Transverse colon (tissue), 4 donors: ENCODE results near the gene DBNDD1. TPM values are rescaled to one million over a fixed set of nuclear protein-coding genes. Genes with fewer than 3 reads are reported as not detected.

Experiments
- DNase-seq: peaks from one replicate; pipeline ENCODE4 v3.0.0-alpha.2; 2019
- H3K27ac ChIP-seq, 4 donors: fragments of 200-600 bp; sonication (generic); 2 replicates each; pipeline ENCODE4 v1.5.1; 2016 to 2018; ENCODE audit warnings: inconsistent platforms in 4 of 4
- H3K27me3 ChIP-seq: fragments of 200-600 bp; sonication (generic); 2 replicates; pipeline ENCODE4 v1.5.1; 2017; ENCODE audit warnings: inconsistent platforms
- H3K36me3 ChIP-seq, 4 donors: fragments of 200-600 bp; sonication (generic); 2 replicates each; pipeline ENCODE4 v1.5.1; 2017 to 2019; ENCODE audit warnings: inconsistent platforms in 4 of 4
- H3K4me1 ChIP-seq, 4 donors: fragments of 200-600 bp; sonication (generic); 2 replicates each; pipeline ENCODE4 v1.5.1; 2017 to 2020; ENCODE audit warnings: inconsistent platforms in 4 of 4
- H3K4me3 ChIP-seq, 4 donors: fragments of 200-600 bp; sonication (generic); 1 replicate in 1 of 4; 2 replicates in 3 of 4; pipeline versions ENCODE4 v1.5.1 to v1.6.1; 2017 to 2019; ENCODE audit warnings: inconsistent platforms in 4 of 4
- H3K9me3 ChIP-seq, 2 donors: fragments of 200-600 bp; sonication (generic); 2 replicates each; pipeline ENCODE4 v1.5.1; 2017 to 2019; ENCODE audit warnings: inconsistent platforms in 2 of 2
- EP300 ChIP-seq: sonication (generic); formaldehyde crosslinking; IDR thresholded peaks from one replicate; pipeline ENCODE4 v1.6.1; 2017; ENCODE audit warnings: antibody characterized with exemption, low read depth
- POLR2A ChIP-seq: fragments of 450-650 bp; IDR thresholded peaks from one replicate; pipeline ENCODE4 v1.6.1; 2016; ENCODE audit warnings: antibody characterized with exemption, mild to moderate bottlenecking, moderate library complexity
- POLR2AphosphoS5 ChIP-seq, 3 donors: sonication (generic); formaldehyde crosslinking; IDR thresholded peaks; one replicate each; pipeline ENCODE4 v1.6.1; 2016; ENCODE audit warnings: antibody characterized with exemption in 3 of 3
- WGBS, 2 donors: methylation state at CpG; one replicate each; pipeline ENCODE4 v1.1.5; 2018; ENCODE audit warnings: low coverage in 1 of 2; 5-methylcytosine and 5-hydroxymethylcytosine counted together
- in situ Hi-C, 4 donors: fragments of 200-750 bp; cut with MboI; loops; one replicate each; pipeline versions ENCODE4 v1.15.0 to v1.15.1; 2017; ENCODE audit warnings: low sequenced_read_pairs in 3 of 4, low pct_ligation_motif_present in 1 of 4, low pct_unique_long_range_greater_than_20kb in 1 of 4
- intact Hi-C: fragments of 100-400 bp; cut with DNase I; formaldehyde crosslinking; loops from one replicate; pipeline ENCODE4 v1.15.1; 2023; ENCODE audit warnings: low total_unique reads
- total RNA-seq, 4 donors: library from RNA; depleted of rRNA; stranded (reverse); fragments of >200 nt; gene quantifications; one replicate each; pipeline ENCODE4 v1.1.0, GENCODE V29; 2016
- TF ChIP-seq, protein P1 (sequence below), 5 experiments: fragments of 200-600 bp in 3 of 5; fragments of 450-650 bp in 2 of 5; sonication (generic) in 3 of 5; IDR thresholded peaks; 1 replicate in 2 of 5; 2 replicates in 3 of 5; pipeline ENCODE4 v1.5.1; 2016 to 2017; ENCODE audit warnings: antibody characterized with exemption in 5 of 5, inconsistent platforms in 3 of 5, mild to moderate bottlenecking in 2 of 5, moderate library complexity in 1 of 5

The DBNDD1 gene
- total RNA-seq, 4 donors from 2014 or later: 6.8 to 33.7 (median 14.2) TPM

DNA sequence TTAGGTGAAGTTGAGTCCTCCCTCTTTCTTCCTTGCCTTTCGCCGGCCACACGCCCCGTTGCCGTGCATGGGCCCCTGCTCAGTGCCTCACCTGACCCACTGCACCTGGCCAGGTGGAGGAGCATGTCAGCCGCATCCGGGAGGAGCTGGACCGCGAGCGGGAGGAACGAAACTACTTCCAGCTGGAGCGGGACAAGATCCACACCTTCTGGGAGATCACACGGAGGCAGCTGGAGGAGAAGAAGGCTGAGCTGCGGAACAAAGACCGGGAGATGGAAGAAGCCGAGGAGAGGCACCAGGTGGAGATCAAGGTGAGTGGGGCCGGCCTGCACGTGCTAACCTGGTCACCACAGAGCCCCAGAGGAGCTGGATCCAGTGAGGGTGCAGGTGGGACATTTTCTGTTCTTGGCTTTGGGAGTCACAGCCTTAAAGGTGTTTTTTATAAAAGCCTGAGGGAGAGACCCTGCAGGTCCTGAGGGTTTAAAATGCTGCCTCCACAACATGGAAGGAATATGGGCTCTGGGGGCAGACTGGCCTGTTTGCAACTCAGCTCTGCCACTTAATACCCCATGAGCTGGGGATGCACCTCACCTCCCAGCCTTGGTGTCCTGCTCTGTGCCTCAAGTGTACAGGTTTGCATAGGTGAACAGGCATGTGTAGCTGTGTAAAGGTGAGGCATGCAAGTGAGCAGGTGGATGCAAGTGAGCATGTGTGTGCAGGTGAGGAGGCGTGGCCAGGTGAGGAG is 12.1 kb upstream of the DBNDD1 start:
- Histone ChIP-seq H3K4me1 (no peaks in the 10 kb centered on the region), H3K27me3 (no peaks in the 10 kb centered on the region), H3K9me3 (no peaks in the 10 kb centered on the region), H3K4me3 (no peak overlapping the region), H3K36me3 (peaks cover 0 to 3% (median 0%) of the 10 kb centered on the region in 4 donors), H3K27ac (no peak overlapping the region)
- in situ Hi-C loops: no loop called here
- TF ChIP-seq EP300 (no peak), POLR2AphosphoS5 (IDR thresholded peaks at IDR 0.05) (no peak), POLR2A (no peak)
- TF ChIP-seq, protein P1, sequence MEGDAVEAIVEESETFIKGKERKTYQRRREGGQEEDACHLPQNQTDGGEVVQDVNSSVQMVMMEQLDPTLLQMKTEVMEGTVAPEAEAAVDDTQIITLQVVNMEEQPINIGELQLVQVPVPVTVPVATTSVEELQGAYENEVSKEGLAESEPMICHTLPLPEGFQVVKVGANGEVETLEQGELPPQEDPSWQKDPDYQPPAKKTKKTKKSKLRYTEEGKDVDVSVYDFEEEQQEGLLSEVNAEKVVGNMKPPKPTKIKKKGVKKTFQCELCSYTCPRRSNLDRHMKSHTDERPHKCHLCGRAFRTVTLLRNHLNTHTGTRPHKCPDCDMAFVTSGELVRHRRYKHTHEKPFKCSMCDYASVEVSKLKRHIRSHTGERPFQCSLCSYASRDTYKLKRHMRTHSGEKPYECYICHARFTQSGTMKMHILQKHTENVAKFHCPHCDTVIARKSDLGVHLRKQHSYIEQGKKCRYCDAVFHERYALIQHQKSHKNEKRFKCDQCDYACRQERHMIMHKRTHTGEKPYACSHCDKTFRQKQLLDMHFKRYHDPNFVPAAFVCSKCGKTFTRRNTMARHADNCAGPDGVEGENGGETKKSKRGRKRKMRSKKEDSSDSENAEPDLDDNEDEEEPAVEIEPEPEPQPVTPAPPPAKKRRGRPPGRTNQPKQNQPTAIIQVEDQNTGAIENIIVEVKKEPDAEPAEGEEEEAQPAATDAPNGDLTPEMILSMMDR (IDR thresholded peaks at IDR 0.05): no peak
- WGBS, 2 donors: 90 to 91% methylated on average over 2 to 19 of the region's 19 CpGs
- no peak for DNase-seq
- intact Hi-C loops: no loop called here

DNA sequence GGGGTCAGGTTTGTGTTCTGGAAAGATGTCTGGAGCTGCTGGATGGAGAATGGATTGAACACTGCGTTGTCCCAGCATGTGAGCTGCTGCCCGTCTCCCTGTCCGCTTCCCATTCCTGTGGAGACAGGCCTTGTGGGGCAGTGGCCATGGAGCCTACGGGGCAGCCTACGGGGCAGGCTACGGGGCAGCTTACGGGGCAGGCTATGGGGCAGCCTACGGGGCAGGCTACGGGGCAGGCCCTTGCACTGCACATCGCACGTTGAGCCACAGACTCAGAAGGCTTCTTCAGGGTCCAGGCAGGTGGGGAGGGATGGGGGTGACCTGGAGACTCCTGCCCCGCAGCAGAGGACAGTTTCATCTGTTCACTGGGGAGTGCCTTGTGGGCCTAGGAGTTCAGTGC is 9.7 kb upstream of the DBNDD1 start:
- Histone ChIP-seq H3K9me3 (no peaks in the 10 kb centered on the region), H3K36me3 (no peaks in the 10 kb centered on the region), H3K4me1 (no peaks in the 10 kb centered on the region), H3K4me3 (no peak overlapping the region), H3K27ac (no peak overlapping the region), H3K27me3 (no peaks in the 10 kb centered on the region)
- in situ Hi-C loops: no loop called here
- TF ChIP-seq, protein P1 (IDR thresholded peaks at IDR 0.05): no peak
- TF ChIP-seq POLR2A (no peak), POLR2AphosphoS5 (IDR thresholded peaks at IDR 0.05) (no peak), EP300 (no peak)
- no peak for DNase-seq
- WGBS, 2 donors: 83 to 87% methylated on average over 3 to 12 of the region's 12 CpGs
- intact Hi-C loops: no loop called here

DNA sequence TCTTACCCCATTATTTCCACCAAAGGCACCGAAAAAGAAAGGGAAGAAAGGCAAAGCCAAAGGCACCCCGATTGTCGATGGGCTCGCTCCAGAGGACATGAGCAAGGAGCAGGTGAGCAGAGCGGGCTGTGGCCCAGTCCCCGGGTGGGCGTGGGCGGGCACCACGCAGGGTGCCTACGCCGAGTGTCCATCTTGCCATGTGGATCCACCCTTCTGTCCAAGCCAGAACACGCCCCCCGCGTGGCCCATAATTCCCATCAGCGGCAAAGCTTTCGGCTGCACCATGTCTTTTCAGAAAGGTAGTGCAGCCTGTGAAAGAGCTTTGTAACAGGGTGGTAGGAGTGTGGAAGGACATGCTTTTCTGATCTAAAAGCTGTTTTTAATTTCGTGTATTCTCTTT is 8.4 kb upstream of the DBNDD1 start:
- Histone ChIP-seq H3K27me3 (no peaks in the 10 kb centered on the region), H3K9me3 (no peaks in the 10 kb centered on the region), H3K4me1 (peaks cover 0 to 8% (median 7%) of the 10 kb centered on the region in 4 donors), H3K4me3 (no peak overlapping the region), H3K36me3 (no peaks in the 10 kb centered on the region), H3K27ac (no peak overlapping the region)
- DNase-seq: no peak
- no peak for TF ChIP-seq EP300
- TF ChIP-seq POLR2AphosphoS5 (IDR thresholded peaks at IDR 0.05): no peak
- TF ChIP-seq POLR2A: no peak
- TF ChIP-seq, protein P1 (IDR thresholded peaks at IDR 0.05): no peak
- in situ Hi-C loops: no loop called here
- WGBS, 2 donors: 90 to 97% methylated on average over 2 to 17 of the region's 17 CpGs
- intact Hi-C loops: no loop called here

DNA sequence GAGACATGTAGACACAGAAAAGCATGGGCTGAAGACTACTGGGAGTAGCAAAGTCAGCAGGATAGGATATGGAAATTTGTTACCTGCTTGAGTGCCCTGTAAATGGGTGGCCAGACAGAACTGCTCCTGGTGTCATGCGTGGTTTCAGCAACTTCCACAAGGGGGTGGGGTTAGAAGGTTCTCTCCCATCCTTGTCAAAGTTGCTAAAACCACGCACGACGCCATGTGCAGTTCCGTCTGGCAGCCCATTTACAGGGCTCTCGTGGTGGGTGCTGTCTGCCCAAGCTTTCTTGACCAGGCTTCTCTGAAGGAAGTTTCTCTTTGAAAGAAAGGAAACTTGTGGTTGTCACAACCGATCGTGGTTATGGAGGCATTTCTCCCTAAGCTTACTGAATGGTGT is 6.9 kb upstream of the DBNDD1 start:
- DNase-seq: no peak
- 66 to 67% methylated on average over 2 to 8 of the region's 8 CpGs for WGBS, 2 donors

More for the DNA sequence above, 6.9 kb upstream of the DBNDD1 start:
- Histone ChIP-seq H3K9me3 (no peaks in the 10 kb centered on the region), H3K4me1 (peaks cover 0 to 16% (median 11%) of the 10 kb centered on the region in 4 donors), H3K36me3 (no peaks in the 10 kb centered on the region), H3K4me3 (no peak overlapping the region), H3K27me3 (no peaks in the 10 kb centered on the region), H3K27ac (no peak overlapping the region)
- TF ChIP-seq POLR2AphosphoS5 (IDR thresholded peaks at IDR 0.05) (no peak), EP300 (no peak), POLR2A (no peak)
- TF ChIP-seq, protein P1 (IDR thresholded peaks at IDR 0.05): no peak
- intact Hi-C loops (no loop called here), in situ Hi-C loops (no loop called here)
